Measurements from ENCODE around the gene COL5A1.

The COL5A1 gene

DNA sequence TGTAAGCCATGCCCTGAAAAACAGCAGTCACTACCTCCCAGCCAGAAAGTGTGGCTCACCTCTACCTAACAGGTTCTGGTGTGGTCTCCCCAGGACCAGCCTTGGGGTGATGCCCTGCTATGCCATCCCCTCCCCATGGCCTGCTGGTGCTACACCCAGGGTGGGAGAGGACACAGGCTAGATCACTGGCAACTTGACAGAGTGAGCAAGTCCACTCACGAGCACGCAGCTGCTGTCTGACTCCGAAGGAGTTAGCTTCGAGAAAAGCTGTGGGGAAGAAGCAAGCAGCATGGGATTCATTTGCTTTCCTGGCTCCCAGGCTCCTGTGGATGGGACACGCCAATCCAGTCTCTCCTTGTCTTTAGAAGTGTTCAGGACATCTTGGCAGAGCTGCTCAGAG is 102.2 kb downstream of the COL5A1 start:
- no peak for DNase-seq (ENCODE audit: low spot score)

DNA sequence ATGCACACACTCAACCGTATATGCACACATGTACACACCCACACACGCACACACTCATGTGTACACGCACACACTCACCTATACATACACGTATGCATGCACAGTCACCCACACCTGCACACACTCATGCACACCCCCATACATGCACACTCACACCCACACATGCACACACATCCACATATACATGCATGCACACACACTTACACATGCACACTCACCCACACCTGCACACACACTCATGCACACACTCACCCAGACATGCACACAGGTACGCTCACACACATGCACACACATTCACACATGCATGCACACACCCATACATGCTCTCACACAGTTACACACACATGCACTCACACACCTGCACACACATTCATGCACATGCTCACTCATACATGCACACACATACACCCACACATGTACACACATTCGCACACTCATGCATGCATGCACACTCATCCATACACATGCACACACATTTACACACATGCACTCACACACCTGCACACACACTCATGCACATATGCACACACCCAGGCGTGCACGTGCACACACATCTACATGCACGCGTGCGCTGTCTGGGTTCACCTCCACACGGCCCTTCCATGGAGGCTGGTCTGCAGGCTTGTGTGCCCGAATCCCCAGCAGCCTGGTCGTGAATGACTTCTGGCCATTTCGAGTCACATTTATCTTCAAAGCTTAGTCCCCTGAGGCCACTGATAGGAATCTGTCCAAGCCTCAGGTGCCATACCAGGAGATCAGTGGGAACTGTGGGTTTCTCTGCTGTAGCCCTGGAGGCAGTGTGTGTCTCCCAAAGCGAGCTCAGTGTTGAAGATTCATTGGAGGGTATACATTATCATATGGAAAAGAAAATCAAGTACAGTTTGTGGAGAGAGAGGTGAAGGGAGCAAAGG is 103.0 kb downstream of the COL5A1 start:
- no peak for DNase-seq (ENCODE audit: low spot score)

DNA sequence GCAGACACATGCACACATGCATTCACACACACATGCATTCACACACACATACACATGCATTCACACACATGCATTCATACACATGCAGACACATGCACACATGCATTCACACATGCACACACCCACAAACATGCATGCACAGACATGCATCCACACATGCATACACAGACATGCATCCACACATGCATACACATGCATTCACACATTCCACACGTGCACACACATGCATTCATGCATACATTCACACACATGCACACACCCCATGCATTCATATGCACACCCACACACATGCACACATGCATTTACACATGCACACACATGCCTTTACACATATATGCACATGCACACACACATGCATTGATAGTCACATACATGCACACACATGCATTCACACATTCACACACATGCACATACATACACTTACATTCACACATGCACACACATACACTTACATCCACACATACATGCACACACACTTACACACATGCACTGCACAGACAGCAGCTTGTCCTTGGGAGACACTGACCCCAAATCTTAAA is 106.4 kb downstream of the COL5A1 start:
- DNase-seq (ENCODE audit: low spot score), result no peak

DNA sequence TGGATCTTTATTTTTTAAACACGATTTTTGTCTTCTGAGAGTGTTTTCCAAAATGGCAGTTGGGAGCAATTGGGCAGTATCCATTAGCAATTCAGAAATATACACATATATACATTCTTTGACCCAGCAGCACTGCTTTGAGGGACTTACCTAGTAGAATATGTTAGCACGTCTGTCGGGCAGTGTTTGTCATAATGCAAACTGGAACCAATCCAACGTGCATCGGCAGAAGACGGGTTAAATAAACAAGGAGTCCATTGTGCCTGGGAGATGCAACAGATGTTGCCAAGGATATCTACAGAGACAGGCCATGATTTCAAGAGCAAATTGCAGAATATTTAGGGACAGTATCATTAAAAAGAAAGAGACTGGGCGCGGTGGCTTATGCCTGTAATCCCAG is 107.0 kb downstream of the COL5A1 start:
- DNase-seq (ENCODE audit: low spot score), result no peak

DNA sequence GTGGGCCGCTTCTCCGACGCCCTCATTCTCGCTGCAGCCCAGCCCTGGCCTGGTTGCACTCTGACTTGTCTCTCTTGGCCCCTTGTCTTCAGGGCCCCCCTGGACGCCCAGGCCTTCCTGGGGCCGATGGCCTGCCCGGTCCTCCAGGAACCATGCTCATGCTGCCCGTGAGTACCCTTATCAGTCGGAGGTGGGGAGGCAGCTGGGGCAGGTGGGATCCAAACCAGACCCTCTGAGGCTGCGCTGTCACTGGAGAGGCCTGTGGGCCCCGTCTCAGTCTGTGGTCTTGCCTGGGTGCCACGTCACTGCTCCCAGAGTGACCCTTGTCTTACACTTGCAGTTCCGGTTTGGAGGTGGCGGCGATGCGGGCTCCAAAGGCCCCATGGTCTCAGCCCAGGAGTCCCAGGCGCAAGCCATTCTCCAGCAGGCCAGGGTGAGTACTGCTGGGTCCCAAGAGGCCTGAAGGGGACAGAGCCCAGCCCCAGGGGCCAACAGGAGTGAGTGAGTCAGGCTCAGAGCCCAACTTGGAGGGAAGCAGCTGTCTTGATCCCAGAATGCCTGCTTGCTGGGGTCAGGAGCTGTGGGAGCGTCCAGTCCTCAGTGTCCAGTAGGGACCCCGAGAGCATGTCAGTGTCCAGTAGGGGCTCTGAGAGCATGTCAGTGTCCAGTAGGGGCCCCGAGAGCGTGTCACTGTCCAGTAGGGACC is 109.0 kb downstream of the COL5A1 start:
- DNase-seq (ENCODE audit: low spot score), result no peak

DNA sequence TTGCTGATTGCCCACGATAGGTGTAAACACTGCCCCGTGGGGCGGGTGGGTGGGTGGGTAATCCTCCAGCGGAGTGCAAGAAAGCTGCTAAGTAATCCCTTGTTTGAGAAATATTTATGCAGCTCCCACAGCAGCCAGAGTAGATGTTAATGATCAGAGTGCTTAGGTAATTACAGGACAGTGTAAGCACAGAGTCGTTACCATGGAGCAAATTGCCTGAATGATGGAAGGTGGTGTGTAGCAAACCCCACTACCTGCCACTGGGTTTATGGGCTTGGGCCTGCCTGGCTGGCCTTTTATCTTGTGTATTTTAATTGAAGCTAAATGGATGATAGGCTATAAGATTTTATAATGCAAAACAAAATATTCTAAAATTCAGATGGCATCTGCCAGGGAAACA is 110.0 kb downstream of the COL5A1 start:
- no peak for DNase-seq (ENCODE audit: low spot score)

DNA sequence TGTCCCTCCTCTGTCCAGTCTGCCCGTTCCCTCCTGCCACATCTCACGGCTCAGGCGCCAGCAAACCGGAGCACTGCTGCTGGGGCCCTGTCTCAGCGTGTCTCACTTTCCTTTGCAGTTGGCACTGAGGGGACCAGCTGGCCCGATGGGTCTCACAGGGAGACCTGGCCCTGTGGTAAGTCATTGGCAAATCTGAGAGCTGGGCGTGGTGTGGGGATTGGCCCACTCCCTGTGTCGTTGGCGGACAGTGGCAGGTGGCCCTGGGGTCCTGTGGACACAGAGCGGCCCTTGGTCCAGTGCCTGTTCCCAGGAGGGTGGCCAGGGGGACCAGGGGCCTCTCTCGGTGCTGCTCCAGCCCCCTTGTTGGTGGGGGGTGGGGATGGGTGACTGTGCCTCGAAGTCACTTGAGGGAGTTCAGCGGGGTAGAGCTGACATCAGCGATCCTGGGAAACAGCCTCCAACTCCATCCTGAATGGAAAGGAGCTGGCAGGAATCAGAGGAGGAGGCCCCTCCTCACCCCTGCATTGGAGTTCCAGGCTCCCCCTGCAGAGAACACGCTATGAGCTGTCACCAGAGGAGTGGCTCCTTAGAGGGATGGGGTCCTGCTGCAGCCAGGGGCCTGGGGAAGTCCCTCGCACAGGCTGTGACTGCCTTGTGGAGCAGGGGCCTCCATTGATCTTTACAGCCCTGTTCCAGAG is 111.0 kb downstream of the COL5A1 start:
- DNase-seq (ENCODE audit: low spot score), result no peak

DNA sequence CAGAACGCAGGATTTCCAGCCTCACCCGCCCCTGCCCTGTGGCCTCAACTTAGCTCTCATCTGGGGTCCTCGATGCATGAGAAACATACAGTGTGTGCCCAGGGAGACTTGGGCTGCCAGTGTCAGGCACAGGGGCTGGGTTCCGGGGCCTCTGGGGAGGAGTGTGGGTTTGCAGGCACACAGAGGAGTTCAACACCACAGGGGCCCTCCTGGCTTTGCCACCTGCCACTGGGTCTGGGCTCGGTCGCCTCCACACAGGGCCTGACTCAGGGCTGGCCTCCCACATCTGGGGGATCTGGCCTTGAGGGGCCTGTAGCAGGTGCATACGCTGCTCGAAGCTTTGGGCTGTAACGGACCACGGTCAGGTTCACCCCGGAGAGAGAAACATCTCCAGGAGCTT is 111.6 kb downstream of the COL5A1 start:
- no peak for DNase-seq (ENCODE audit: low spot score)

DNA sequence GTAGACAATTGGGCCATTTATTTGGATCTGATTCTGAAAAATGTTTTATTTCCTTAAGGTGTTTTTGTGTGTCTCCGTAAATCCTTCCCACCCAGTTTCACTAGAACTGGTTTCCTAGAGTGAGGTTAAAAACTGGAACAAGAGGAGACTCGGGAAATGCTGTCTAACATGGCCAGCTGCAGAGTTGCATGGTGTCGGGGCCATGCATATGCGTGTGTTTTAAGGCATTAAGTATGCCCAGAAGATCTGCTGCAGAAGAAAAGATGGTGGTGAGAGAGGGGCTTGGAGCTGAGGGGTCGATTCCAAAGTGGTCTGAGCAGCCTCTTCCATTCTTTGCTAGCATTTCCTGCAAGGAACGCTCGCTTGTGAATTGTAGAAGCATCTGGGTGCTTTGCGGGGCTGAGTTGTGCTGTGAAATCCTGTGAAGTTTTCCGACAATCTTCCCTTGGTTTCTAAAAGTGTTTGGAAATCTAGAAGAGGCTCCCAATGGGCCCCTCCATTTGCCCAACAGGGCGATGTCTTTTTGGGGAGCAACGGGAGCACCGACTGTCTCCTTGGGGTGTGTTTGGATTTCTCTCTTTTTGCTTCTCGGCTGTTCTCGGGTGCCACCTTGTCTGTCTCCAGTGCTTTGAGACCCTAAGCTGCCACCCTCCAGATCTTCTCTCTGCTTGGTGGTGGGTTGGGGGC is 113.8 kb downstream of the COL5A1 start:
- DNase-seq (ENCODE audit: low spot score), result no peak

DNA sequence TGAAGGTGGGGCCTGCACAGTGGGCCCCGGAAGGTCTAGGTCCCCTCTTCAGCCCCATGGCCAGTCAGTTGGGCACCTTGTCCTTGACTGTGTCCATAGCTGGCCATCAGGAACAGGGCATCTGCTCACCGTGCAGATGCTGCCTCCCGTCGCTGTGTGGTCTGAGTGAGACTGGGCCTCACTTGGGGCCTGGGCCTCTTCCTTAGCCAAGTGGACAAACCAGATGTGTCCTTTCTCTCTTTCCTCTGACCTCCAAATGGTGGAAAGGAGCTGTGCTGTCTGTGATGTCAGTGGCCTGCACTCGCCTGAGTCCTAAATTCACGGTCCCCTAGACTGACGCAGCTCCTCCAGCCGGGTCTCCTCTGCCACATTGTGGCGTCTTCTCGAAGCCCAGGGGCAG is 114.5 kb downstream of the COL5A1 start:
- no peak for DNase-seq (ENCODE audit: low spot score)

DNA sequence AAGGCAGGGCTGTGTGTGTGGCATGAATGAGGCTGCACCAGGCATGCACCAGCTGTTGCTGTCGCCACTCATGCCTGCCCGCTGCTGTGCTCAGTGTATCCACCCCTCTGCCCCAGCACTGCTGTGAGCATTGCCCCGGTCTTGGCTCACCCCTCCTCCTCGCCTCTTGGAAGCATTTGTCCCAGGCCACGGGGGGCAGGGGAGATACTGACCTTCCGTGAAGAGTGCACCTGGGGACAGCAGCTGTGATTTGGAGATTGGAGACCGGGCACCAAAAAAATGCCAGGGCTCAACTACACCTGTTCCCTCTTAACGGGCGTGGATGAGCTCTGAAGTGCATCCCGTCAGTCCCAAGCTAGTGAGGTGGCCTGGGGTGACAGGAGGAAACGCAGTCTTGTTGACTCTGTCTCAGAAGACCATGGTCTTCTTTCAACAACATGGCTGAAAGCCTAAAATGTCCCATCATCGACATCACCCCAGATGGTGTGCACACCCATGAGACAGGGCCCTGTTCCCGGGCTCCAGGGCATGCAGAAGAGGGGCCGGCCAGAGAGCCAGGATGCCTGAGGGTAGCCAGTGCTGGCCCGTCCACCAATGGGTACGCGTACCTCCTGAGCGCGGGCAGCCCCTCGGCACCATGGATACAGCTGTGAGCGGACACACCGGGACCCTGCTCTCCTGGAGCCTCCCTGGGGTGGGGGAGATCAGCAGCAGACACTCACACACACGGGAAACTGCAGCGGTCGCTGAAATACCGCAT is 115.8 kb downstream of the COL5A1 start:
- no peak for DNase-seq (ENCODE audit: low spot score)

DNA sequence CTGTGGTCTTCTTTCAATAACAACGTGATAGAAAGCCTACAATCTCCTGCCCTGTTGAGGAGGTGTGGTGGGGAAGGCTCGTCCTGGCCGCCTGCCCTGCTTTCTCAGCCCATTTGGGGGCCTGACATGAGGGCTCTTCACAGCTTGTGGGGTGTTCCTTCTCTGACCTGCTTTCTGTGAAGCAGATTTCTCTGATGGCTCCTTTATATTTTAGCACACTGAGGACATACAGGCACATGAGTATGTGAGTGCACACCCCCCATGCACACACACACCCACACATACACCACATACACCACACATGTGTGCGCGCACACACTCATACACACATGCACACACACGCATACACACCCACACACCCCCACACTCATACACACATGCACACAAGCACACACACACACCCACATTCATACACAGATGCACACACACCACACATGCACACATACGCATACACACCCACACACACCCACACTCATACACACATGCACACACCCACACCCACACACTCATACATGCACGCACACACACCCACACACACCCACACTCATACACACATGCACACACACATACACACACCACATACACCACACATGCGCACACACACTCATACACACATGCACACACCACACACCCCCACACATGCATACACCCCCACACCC is 117.5 kb downstream of the COL5A1 start:
- no peak for DNase-seq (ENCODE audit: low spot score)

DNA sequence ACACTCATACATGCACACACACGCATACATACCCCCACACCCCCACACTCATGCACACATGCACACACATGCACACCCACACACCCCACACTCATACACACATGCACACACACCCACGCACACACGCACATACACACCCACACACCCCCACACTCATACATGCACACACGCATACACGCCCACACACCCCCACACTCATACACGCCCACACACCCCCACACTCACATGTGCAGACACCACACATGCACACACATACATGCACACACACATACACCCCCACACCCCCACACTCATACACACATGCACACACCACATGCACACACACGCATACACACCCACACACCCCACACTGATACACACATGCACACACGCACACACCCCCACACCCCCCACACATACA is 118.3 kb downstream of the COL5A1 start:
- no peak for DNase-seq (ENCODE audit: low spot score)

DNA sequence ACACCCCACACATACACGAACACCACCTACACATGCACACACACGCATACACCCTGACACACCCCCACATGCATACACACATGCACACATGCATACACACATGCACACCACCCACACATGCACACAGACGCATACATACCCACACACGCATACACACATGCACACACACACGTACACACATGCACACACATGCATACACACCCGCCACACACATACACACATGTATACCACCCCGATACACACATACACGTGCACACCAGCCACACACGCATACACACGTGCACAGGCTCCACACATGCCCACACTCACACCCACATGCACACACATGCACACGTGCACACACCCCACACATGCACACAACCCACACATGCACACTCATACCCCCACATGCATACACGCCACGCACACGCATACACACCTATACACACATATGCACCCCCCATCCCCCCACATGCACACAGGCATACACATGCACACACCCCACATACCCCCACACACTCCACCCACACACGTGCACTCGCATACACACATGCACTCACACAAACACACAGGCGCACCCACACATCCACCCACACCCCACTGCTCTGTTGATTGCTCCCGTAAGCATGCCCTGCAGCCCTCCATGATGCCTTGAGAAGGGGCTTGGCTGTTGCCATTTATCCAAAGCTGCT is 119.3 kb downstream of the COL5A1 start:
- DNase-seq (ENCODE audit: low spot score), result no peak

DNA sequence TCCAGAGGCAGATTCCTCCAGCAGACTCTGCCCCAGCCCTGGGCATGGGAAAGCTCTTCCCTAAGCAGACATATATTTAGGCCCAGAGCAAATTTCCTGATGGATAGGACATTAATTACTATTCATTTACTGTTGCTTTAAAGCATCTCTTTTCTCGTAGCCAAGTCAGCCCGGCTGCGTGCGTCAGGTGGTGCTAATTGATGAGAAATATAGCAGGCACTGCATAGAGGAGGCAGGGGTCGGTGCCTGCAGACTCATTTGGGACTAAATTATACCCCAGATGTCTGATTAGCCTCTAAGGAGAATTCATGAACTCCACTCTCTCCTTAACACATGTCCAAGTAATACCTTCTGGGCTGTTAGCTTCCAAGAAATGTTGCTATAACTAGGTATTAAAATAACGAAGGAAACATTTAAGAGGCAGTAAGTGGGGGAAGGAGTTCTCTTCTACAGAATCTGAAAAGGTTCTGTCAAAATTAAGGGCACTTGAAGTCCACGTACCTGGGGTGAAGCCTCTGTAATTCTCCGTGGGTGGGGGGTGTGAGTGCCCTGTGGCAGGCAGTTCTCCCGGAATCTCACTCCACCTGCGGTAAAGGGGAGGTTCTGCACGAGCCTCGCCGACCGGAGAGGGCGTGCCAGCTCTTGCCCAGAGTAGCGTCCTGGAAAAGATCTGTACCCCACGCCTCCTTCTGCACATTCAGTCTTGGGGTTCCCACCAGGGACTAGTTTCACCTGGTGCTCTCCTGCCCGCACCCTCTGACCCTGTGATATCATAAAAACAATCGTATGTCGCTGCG is 123.1 kb downstream of the COL5A1 start:
- DNase-seq (ENCODE audit: low spot score), result no peak

DNA sequence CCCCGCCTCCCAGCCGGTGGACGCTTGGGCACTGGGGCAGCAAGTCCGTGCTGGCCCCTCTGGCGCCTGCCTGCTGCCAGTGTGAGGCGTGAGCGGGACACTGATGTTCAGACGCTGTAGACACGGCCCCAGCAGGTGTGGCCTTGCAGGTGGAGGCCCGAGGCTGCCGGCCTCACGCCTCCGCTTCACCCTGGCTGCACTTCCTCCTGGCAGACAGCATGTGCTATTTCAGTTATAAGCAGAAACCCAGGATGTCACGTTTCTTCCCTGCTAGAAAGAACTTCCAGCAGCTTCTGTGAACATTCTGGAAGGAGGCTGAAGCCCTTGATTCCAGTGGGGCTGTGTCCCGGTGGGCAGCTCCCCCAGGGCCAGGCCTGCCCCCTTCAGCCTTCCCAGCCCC is 124.2 kb downstream of the COL5A1 start:
- DNase-seq (ENCODE audit: low spot score), result no peak

DNA sequence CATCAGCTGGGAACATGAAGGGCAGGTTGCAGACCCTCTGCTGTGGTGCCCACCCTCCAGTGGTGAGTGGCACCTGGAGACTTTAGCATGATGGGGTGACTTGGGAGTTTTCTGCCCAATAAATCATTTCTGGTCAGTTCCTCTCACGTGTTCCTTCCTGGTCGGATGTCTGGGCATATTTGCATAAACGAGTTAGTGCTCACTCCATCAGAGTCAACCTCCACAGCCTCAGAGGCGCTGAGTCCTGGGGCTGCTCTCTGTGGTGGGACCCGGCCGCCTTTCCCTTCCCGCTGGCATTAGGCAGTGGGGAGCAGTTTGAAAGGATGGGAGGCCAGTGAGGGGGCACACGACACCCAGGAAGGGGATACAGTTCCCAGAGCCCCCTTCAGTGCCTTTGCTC is 125.0 kb downstream of the COL5A1 start:
- DNase-seq (ENCODE audit: low spot score), result no peak

DNA sequence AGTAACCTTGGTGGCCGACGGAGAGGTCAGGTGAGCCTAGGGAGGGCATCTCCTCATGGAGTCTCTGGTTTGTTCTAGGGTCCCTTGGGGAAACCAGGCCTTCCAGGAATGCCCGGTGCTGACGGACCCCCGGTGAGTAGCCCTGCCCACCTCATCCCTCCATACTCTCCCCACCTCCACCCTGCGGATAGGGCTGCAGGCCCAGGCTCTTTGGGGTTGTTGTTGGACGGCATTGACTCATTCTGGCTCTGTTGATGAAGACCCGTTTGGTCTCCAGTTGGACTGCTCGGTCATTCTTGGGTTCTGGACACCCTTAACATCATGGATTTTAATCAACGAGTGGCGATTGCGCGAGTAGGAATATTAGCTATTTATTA is 126.7 kb downstream of the COL5A1 start:
- DNase-seq (ENCODE audit: low spot score), result no peak

DNA sequence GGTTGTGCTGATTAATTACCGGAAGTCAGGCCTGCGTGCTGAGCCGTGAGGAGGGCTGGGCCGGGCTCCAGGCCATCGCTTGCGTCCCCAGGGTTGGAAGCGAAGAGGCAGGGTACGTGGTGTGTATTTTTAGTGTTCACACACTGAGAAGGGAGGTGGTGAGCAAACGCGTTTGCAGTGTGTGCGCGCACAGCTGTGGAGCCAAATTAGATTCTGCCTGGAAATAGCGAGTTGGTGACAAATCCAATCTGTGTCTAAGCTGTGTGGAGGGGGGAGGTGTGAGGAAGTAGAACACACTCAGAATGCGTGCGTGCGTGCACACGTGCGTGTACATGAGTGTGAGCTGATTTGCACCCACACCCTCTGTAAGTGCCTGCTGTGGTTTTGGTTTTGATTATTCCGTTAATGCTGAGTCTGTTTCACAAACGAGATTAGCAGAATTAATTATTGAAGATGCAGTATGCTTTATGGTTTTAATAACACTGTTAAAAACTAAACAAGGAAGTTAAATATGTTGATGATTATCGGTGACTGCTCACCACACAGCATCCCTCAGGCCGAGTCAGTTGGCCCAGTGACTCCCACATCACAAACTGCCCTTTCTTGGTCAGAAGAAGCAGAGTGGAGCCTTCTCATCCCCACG is 127.2 kb downstream of the COL5A1 start:
- DNase-seq (ENCODE audit: low spot score), result no peak
